Ascending aorta (tissue), 2 donors: Measurements from ENCODE around the gene BMPR1B. TPM values are rescaled to one million over a fixed set of nuclear protein-coding genes. Genes with fewer than 3 reads are reported as not detected.
"Not testable (repeated sequence)": the region's sequence is repeated elsewhere in the genome, so short reads cannot be mapped to it uniquely, and the experiment has no call there.

ENCODE experiments used
- DNase-seq, 2 donors: peaks; one replicate each; pipeline ENCODE4 v3.0.0-alpha.2; 2019; ENCODE audit warnings: low spot score in 2 of 2
- H3K27ac ChIP-seq, 2 donors: fragments of 200-600 bp; sonication (generic); one replicate each; pipeline ENCODE4 v1.5.1; 2016 to 2017; ENCODE audit warnings: mild to moderate bottlenecking in 1 of 2
- H3K27me3 ChIP-seq: fragments of 200-600 bp; sonication (generic); one replicate; pipeline ENCODE4 v1.5.1; 2017
- H3K36me3 ChIP-seq, 2 donors: fragments of 200-600 bp; sonication (generic); one replicate each; pipeline ENCODE4 v1.5.1; 2016
- H3K4me1 ChIP-seq, 2 donors: fragments of 200-600 bp; sonication (generic); one replicate each; pipeline ENCODE4 v1.5.1; 2016 to 2017; ENCODE audit warnings: mild to moderate bottlenecking in 1 of 2
- H3K4me3 ChIP-seq, 2 donors: fragments of 200-600 bp; sonication (generic); one replicate each; pipeline ENCODE4 v1.5.1; 2016 to 2017; ENCODE audit warnings: mild to moderate bottlenecking in 1 of 2
- H3K9me3 ChIP-seq, 2 donors: fragments of 200-600 bp; sonication (generic); one replicate each; pipeline ENCODE4 v1.5.1; 2016
- CTCF ChIP-seq, 3 experiments: fragments of 200-600 bp in 2 of 3; fragments of 450-650 bp in 1 of 3; sonication (generic) in 2 of 3; IDR thresholded peaks; one replicate each; pipeline ENCODE4 v1.5.1; 2016 to 2019; ENCODE audit warnings: antibody characterized with exemption in 3 of 3, mild to moderate bottlenecking in 1 of 3, moderate library complexity in 1 of 3
- intact Hi-C: fragments of 100-400 bp; cut with DNase I; formaldehyde crosslinking; loops from one replicate; pipeline ENCODE4 v1.15.1; 2023
- total RNA-seq: library from RNA; depleted of rRNA; stranded (reverse); fragments of >200 nt; gene quantifications from one replicate; pipeline ENCODE4 v1.1.0, GENCODE V29; 2016

Gene BMPR1B
- total RNA-seq, 1 donor from 2014 or later, result 3.8 TPM

- Histone ChIP-seq H3K27ac (peak overlapping the region; percentile 54 to 58), H3K4me3 (peak overlapping the region in 1 of 2 donors; percentile 45), H3K36me3 (peaks cover 0 to 6% of the 10 kb centered on the region in 2 donors), H3K27me3 (no peaks in the 10 kb centered on the region), H3K4me1 (no peaks in the 10 kb centered on the region), H3K9me3 (no peaks in the 10 kb centered on the region)
- peak; percentile 27 to 89 for DNase-seq
- intact Hi-C loops, result loop anchor here (10.0 kb wide), 2 partner anchors 825 to 925 kb away; partner anchors contain the start of gene SMARCAD1
- TF ChIP-seq CTCF (IDR thresholded peaks at IDR 0.05), result no peak
Observed at GRCh38 chr4:95129821-95130311, 372.1 kb downstream of the BMPR1B start.

GRCh38 chr4:95134016-95134415 lies 376.3 kb downstream of the BMPR1B start:
- H3K9me3 ChIP-seq, H3K4me3 ChIP-seq, H3K36me3 ChIP-seq, DNase-seq, H3K27me3 ChIP-seq, H3K27ac ChIP-seq, H3K4me1 ChIP-seq: not testable (repeated sequence)
- intact Hi-C loops, result loop anchor here (10.0 kb wide), 1 partner anchor 929 kb away; the partner anchor contains the start of gene SMARCAD1

GRCh38 chr4:95139424-95139823 lies 381.7 kb downstream of the BMPR1B start:
- H3K27ac ChIP-seq, H3K4me1 ChIP-seq, H3K27me3 ChIP-seq, DNase-seq, H3K4me3 ChIP-seq, H3K9me3 ChIP-seq, H3K36me3 ChIP-seq: not testable (repeated sequence)
- intact Hi-C loops, result loop anchor here (10.0 kb wide), 1 partner anchor 935 kb away; the partner anchor contains the start of gene SMARCAD1

GRCh38 chr4:95141361-95141760 lies 383.6 kb downstream of the BMPR1B start:
- no peaks in the 10 kb centered on the region for H3K27me3 ChIP-seq
- H3K4me3 ChIP-seq, result no peak overlapping the region
- intact Hi-C loops, result no loop called here
- H3K9me3 ChIP-seq, result no peaks in the 10 kb centered on the region
- no peak overlapping the region for H3K27ac ChIP-seq
- peaks cover 0 to 3% of the 10 kb centered on the region in 2 donors for H3K36me3 ChIP-seq
- no peak for TF ChIP-seq CTCF (IDR thresholded peaks at IDR 0.05)
- no peaks in the 10 kb centered on the region for H3K4me1 ChIP-seq
- DNase-seq, result no peak

- no peak for DNase-seq
- Histone ChIP-seq H3K4me1 (no peaks in the 10 kb centered on the region), H3K9me3 (no peaks in the 10 kb centered on the region), H3K27me3 (no peaks in the 10 kb centered on the region), H3K4me3 (no peak overlapping the region), H3K27ac (no peak overlapping the region), H3K36me3 (peaks cover 0 to 3% of the 10 kb centered on the region in 2 donors)
- no peak for TF ChIP-seq CTCF (IDR thresholded peaks at IDR 0.05)
- intact Hi-C loops, result no loop called here
Observed at GRCh38 chr4:95142932-95143331, 385.2 kb downstream of the BMPR1B start.

- no peak overlapping the region for H3K4me3 ChIP-seq
- no peak overlapping the region for H3K27ac ChIP-seq
- no peak for TF ChIP-seq CTCF (IDR thresholded peaks at IDR 0.05)
- intact Hi-C loops, result no loop called here
- no peaks in the 10 kb centered on the region for H3K36me3 ChIP-seq
- no peak for DNase-seq
- no peaks in the 10 kb centered on the region for H3K9me3 ChIP-seq
- H3K27me3 ChIP-seq, result no peaks in the 10 kb centered on the region
- H3K4me1 ChIP-seq, result no peaks in the 10 kb centered on the region
Observed at GRCh38 chr4:95151255-95151654, 393.5 kb downstream of the BMPR1B start.

- intact Hi-C loops, result no loop called here
- H3K9me3 ChIP-seq, result no peaks in the 10 kb centered on the region
- H3K4me1 ChIP-seq, result no peaks in the 10 kb centered on the region
- no peaks in the 10 kb centered on the region for H3K36me3 ChIP-seq
- H3K4me3 ChIP-seq, result no peak overlapping the region
- H3K27ac ChIP-seq, result no peak overlapping the region
- TF ChIP-seq CTCF (IDR thresholded peaks at IDR 0.05), result no peak
- no peak for DNase-seq
- no peaks in the 10 kb centered on the region for H3K27me3 ChIP-seq
Observed at GRCh38 chr4:95153182-95153581, 395.4 kb downstream of the BMPR1B start.
